Fibroblast of gingiva (primary cell): Measurements from ENCODE around the gene OR6N2.

Experiments
- DNase-seq: peaks from one replicate; pipeline ENCODE4 v3.0.0-alpha.2; 2011; ENCODE audit warnings: low read depth

The OR6N2 gene, protein sequence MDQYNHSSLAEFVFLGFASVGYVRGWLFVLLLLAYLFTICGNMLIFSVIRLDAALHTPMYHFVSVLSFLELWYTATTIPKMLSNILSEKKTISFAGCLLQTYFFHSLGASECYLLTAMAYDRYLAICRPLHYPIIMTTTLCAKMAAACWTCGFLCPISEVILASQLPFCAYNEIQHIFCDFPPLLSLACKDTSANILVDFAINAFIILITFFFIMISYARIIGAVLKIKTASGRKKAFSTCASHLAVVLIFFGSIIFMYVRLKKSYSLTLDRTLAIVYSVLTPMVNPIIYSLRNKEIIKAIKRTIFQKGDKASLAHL

DNA sequence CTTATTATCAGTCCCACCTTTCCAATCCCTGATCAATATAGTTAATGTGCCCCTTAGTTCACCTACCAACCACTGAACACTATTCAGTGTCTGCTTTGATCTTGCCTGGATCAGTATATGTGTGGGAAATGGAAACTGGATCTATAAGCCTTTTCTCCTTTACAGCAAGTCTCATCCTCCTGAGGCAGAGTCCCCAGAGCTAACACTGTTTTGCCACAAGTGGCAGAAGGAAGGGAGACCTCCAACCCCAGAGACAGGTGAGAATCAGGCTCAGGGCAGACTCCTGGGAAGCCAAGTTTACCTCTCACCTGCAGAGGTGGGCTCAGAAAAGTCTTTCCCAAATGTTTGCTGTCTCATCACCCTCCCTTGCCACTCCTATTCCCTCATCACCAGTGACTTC is at the start of gene OR6N2:
Gene OR6N2 (minus strand): TSS at position 101 of the 400 bp plus-strand sequence. CDS start 3,569 bp downstream, outside the sequence.
- no peak for DNase-seq

DNA sequence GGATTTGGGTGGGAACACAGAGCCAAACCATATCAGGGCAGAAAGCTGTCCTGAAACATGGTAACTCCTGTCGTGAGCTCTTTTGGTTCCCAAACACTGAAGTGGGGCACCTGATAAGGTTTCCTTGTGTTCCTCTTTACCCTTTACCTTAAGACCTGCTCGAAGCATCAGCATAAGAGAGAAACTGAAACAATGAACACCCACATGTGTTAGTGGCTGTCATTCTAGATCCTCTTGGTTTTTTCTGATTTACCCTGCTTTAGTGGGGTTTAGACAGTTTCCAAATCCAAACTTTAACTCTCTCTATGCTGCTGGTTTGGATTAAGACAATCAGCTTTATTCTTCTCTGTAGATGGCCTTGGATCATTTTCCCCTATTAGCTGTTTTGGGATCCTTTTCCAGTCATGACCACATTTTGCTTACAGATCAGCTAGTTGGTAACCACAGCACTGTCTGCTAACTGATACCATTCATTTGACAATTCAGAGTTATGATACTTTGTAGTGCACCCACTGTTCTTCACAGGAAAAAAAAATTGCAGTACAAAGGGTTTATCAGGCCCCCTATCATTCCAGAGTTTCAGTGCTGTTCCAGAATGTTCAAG is 49.2 kb upstream of the OR6N2 start:
- no peak for DNase-seq

DNA sequence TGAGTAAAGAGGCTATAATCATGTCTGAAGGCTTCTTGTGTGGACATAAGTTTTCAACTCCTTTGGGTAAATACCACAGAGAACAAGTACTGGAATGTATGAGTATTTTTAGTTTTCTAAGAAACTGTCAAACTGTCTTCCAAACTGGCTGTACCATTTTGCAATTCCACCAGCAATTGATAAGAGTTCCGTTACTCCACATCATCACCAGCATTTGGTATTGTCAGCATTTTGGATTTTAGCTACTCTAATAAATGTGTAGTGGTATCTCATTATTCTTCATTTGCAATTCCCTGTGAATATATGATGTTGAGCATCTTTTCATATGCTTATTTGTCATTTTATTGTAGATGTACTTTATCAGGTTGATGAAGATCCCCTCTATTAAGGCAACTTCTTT is 40.7 kb upstream of the OR6N2 start:
- DNase-seq = no peak

DNA sequence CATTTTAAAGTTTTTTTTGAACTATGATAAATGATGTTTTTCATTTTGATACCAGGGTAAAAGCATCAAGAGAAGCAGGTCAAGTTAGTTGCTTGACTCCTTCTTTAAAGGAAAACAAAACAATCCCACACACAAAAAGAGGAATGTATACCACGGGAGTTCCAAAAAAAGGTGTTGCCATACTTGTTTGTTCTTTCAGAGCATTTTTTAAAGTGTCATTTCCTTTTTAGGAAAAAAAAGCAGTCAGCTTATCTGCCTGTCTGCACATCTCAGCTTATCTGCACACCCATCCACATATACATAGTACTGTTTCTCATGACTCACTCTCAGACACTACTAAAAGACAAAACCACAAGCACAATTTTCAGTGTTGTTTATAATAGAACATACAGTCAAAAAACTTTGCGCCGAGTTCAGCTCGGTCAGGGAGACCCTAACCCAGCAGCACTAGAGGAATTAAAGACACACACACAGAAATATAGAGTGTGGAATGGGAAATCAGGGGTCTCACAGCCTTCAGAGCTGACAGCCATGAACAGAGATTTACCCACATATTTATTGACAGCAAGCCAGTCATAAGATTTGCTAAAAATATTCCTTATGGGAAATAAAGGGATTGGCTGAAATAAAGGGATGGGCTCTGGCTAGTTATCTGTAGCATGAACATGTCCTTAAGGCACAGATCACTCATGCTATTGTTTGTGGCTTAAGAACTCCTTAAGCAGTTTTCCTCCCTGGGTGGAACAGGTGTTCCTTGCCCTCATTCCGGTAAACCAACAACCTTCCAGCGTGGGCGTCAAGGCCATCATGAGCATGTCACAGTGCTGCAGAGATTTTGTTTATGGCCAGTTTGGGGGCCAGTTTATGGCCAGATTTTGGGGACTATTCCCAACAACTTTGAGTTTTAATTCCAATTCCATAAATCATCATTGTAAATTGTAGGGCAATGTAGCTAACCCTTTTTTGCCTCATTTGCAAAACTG is 38.7 kb upstream of the OR6N2 start:
- no peak for DNase-seq

DNA sequence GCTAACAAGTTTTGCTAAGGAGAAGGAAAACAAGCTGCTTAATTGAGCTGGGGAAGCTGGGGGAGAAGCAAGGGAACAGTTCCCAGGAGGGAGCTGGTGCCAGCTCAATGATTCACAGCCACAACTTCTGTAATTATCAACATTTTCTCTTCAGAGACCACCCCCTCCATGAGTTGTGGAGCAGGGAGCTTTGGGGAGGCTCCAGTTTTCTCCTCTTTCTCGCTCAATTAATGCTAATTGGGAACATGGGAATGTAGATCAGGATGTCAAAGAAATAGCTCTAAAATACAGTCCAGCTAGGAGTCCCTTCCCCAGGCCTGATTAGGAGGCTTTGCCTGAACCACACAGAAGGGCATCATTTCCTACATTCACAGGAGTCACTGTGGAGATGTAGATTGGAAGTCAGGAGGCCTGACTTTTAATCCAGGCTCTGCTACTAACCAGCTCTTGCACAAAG is 38.0 kb upstream of the OR6N2 start:
- no peak for DNase-seq

DNA sequence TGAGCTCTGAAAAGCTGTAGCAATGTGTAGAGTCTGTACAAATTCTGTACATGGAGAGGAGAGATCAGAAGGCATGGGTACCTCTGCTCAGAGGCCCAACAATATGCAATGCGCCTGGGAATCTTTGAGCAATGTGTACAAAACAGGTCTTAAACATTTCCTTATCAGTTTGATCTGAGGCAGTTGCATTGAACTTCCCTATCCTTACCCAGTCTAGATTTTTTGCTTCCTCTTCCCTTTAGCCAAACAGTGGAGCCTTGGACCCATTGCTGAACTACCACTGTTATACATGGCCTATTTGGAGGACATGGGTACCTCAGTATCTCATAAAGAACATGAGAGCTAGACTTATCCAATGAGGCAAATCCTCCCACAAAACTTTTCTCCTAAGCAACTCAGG is 37.6 kb upstream of the OR6N2 start:
- no peak for DNase-seq

DNA sequence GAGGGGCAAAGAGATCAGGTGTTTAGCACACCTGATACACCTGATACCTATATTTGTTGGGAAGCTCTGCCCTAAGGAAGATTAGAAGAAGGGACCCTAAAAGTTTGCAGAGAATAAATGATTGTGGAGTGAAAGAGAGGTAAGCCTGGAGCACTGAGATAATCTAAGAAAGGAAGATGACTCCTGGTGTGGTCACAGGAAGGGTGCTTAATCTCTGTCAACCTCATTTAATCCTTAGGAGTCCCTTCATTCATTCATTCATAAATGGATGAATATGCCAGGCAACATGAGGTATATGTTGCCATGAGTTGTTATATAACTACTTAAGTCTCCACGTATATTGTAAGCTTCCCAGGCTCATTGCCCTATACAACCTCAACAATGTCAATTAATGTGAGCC is 34.0 kb upstream of the OR6N2 start:
- DNase-seq = no peak

DNA sequence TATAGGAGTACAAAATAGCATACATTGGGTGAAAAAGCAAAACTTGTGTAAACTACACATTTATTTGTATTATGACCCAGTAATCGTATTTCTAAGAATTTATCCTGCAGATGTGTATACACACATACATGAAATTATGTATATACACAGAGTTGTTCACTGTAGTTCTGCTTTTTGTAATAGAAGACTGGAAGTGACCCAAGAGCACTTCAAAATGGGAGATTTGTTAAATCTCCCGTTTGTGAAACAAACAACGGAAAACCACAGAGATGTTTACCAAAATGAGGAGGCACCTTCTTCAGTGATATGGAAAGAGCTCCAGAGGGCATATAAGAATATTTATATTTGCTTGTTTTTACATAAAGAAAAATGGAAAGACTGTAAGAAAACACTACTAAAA is 32.2 kb upstream of the OR6N2 start:
- DNase-seq = no peak

DNA sequence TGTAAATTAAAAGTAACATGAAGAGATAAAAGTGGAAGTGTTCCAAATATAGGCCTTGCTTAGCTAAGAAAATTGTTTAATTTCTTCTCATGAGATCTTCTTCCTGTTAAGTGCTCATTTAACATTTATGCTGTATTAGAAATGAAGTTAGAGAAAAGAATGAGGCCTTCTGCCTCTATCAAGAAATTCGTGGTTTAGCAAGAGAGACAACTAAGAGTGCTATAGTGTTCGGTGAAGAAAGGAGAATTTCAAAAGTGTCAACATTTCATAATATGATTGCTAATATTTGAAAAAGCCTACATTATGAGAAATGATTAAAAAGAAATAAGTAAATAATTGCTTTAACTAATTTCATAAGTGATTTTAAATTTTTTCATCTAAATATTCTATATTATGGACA is 31.3 kb upstream of the OR6N2 start:
- DNase-seq = no peak

DNA sequence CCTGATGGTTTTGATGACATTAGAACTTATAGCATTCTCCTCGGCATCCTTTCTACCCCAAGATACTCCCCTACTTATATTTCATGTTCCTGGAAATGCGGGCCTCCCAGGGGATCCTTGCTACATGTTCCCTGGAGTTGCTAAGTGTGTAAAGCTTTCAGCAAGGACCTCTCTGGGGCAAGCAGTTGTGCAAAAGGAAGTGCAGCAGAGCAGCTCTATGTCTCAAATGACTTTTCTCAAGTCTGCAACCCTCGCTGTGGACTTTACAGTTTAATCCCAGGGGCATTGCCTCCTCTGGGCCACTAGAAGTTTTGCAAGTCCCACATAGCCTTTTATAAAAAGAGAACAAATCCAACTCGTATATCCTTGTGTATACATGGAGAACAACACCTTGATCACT is 29.3 kb upstream of the OR6N2 start:
- DNase-seq = no peak

DNA sequence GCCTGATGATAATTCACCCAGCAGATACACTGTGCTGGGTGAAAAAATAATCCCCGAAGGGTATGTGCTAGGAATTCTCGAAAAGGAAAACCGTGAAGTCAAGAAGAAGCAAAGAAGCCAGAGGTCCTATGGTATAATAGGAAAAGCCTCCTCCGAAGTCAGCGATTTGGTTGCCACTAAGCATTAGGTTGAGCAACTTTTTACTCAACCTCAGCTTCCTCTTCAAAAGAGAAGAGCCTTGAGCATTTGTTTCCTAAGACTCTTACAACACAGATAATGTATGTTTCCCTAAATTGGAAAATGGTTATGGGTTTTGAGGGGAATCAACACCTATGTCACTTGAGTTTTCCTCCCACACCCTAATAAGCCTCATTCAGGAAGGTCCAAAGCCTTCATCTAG is 28.9 kb upstream of the OR6N2 start:
- DNase-seq = no peak

DNA sequence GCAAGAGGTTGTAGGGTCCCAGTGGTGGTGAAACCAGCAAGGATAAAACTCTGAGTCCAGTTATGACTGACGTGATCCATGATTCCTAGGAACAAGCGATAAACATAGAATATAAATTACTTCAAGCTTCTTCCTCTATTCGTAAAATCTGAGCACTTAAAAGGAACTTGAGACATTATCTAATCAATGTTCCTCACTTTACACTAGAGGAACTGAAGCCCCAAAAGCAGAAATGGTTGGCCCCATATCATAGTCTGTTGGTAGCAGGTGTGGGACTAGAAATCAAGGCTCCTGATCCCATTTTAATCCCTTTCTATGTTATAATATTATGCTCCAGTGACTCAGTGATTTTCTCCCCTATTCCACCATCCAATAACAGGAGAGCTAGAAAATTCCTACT is 28.3 kb upstream of the OR6N2 start:
- no peak for DNase-seq

DNA sequence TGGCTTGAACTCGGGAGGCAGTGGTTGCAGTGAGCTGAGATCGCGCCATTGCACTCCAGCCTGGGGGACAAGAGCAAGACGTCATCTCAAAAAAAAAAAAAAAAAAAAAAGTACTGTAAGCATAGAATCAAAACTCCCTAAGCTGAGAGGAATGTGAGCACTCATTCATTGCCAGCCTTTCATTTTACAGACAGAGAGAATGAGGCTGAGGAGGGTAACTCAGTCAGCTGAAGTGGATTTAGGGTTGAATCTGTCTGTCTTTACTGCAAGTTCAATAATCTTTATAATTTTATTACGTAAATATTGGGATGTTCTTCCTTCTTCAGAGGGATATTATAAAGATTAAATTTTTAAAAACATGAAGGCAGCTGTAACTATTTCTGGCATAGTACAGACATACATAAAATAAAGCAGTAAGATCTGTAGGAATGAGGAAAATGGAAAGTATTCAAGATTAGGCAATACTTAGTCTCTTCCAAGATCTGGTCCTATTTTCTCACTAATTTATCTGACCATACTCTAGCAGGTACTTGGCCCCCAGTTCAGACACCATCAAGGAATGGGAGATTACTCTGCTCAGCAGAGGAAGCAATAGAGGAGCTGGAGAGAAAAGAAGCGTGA is 26.0 kb upstream of the OR6N2 start:
- no peak for DNase-seq

DNA sequence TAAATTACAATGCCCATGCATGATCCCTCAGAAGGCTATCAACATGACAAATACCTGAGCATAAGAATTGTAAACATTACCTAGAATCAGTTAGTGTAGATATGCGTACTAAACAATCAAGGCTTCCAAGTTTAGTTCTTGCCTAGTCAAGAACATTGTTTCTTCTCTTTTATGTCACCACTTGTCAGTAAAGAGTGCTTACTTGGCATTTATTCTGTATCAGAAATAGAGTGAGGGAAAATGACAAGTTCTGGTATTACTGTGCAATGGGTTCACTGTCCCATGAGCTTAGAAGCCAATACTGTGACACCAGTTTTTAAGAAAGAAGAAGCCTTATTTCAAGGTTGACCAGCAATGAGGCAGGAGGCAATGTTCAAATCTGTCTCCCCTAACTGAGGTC is 22.7 kb upstream of the OR6N2 start:
- no peak for DNase-seq

DNA sequence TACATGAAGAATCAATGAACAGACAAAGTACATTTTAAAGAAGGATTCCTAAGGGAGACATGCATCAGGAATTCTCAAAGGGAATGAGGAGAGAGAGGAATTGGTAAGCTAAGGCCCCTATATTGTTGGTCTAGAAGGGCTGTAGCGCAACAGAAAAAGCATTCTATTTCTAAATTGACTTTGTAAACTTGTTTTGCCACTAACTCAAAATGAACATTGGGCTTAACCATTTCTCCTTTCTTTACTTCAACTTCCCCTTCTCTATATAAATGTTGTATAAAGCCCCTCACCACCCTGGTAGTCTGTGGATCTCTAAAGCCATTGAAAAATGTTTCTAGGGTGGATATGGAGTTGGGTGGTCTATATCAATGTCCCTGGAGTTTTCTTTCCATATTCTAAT is 20.4 kb upstream of the OR6N2 start:
- DNase-seq = no peak

DNA sequence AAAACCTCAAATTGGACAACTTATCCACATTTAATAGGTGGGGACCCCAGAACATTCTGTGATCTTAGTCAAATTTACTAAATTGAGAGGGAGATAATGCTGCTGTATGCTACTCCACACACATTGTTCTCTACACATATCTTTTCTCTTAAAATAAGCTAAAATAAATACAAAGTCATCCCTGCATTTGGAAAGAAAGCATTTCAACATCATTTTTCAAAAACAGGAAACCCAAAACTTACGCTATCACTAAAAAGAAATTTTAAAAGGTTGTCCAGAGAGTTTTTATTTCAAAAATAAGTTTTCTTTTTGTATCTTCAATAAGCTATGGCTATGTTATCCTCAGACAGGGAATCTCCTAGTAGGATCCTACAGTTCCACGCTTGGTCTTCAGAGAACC is 19.5 kb upstream of the OR6N2 start:
- no peak for DNase-seq

DNA sequence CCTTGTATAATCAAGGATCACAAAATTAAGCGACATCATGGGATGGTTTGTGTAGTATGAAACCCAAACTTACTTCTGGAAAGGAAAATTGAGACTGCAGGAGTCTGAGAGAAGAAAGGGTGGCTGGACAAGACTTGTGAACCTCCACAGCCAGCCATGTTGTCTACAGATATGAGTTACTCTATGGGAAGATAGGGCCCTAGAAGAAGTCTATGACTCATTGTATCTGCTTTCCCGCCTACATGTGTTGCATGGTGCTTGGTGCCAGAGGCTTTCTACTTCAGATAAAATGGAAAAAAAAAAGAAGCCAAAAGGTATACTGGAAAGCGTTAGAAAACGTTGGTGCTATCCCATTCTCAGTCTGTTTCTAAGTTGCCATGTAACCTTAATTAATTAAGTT is 18.7 kb upstream of the OR6N2 start:
- DNase-seq = no peak

DNA sequence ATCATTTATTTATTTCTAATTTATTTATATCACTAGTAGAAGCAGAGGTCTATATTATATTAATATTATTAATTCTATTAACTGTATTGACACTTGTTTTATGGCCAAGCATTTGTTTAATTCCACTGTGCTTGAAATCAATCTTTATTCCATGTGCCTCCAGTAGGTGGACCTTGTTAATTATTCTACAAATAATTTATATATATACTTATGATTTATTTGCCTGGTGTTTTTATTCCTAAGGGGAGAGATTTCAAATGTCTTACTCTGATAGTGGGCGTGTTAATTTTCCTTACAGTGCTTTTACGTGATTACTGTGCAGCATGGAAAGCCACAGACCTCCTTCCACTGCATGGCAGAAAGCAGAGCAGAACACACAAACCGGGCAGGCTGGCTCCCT is 17.5 kb upstream of the OR6N2 start:
- no peak for DNase-seq

DNA sequence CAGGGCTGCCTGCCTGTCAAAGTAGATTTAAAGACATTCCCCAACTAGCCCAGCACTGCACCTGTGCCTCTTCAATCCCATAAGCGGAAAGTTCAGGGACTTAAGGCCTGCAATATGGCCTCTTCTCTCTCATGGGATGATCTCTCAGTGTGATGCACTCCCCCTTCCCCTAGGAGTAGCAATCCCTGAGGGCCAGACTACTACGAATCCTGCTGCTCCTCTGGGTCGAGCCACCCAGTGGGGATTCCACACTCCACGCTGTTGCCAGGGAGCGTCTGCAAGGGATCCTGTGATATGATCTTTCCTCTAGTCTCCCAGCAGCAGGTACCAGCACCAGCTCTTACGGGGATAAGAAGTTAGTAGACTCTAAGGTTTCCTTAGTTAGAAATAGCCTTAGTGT is 13.2 kb upstream of the OR6N2 start:
- DNase-seq = no peak

DNA sequence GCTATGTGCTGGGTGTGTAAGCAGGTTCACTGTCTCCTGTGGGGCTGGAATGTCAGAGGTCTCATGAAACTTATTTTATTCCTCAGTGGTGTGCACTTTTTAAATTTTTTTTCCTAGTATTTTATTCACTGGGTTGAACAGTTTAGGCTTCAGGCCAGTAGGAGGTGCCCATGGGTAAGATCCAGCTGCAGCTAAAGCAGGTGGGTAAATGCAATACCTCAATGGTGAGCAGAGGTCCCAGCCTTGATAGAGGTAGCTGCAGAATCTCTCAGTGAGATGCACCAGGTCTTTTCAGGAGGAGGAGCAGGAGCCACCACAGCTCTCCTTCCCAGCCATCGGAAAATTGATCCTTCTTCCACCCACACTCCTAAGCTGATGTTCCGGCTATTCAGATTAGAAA is 12.6 kb upstream of the OR6N2 start:
- DNase-seq = no peak

DNA sequence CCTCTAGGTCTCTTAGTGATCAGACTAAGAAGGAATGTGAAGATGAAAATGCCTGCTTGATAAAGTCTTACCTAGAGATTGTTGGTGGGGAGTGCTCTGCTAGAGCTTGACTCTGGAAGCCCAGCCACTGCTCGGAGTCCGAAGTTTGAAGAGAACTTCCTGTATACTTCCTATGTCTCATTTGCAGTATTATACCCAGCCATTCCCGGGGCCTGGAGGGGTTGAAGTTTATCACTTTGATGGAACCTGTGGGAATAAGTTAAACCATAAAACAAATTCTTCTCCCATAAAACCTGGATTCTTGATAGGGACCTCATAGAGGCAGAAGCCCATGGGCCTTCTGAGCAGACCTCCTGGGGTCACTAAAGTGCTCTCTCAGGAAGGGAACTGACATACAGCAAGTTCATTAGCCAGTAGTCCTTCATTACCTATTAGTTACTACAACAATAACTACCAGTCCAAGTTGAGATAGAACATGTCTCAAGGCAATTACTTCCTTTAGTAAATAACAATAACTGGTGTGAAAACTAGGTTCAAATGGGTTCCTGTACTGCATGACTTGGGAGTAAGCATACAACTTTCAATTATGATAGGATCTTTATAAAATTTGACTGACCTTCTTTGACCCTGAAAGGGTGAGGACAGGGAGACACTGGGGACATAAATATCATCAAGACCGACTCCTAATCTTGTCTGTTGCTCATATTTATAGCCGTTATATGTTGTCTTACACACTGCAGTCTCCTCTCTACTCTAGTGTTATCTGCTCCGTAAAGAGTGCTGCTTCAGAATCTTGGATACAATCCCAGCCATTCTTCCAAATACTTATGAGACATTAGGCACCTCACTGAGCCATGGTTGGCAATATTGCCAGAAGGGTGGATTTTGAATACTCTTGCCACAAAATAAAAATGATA is 8.8 kb downstream of the OR6N2 start, which contains the start of gene OR6N1:
Gene OR6N1 (minus strand): TSS at position 246 of the 917 bp plus-strand sequence. CDS start 5,513 bp downstream, outside the sequence.
- no peak for DNase-seq
